IMR-90 (cell line): ENCODE measurements around the gene COX5B.

Experiments
- CHD1 ChIP-seq: IDR thresholded peaks from 2 replicates; pipeline ENCODE4 v1.6.1; 2012; ENCODE audit warnings: low read depth, low read length, improper control_type of control experiment
- POLR2A ChIP-seq: IDR thresholded peaks from 2 replicates; pipeline ENCODE4 v1.6.1; 2012; ENCODE audit warnings: mild to moderate bottlenecking, low read depth, low read length
- SMC3 ChIP-seq: fragments of 150-350 bp; IDR thresholded peaks from 2 replicates; pipeline ENCODE4 v1.6.1; 2016; ENCODE audit warnings: low read depth, mild to moderate bottlenecking, antibody characterized with exemption, low read length, moderate library complexity
- TF ChIP-seq, protein P1 (sequence below): conservative IDR thresholded peaks from 2 replicates; pipeline ENCODE4 v1.5.1; 2012; ENCODE audit warnings: mild to moderate bottlenecking, low read depth, low read length, improper control_type of control experiment

- TF ChIP-seq, protein P1, sequence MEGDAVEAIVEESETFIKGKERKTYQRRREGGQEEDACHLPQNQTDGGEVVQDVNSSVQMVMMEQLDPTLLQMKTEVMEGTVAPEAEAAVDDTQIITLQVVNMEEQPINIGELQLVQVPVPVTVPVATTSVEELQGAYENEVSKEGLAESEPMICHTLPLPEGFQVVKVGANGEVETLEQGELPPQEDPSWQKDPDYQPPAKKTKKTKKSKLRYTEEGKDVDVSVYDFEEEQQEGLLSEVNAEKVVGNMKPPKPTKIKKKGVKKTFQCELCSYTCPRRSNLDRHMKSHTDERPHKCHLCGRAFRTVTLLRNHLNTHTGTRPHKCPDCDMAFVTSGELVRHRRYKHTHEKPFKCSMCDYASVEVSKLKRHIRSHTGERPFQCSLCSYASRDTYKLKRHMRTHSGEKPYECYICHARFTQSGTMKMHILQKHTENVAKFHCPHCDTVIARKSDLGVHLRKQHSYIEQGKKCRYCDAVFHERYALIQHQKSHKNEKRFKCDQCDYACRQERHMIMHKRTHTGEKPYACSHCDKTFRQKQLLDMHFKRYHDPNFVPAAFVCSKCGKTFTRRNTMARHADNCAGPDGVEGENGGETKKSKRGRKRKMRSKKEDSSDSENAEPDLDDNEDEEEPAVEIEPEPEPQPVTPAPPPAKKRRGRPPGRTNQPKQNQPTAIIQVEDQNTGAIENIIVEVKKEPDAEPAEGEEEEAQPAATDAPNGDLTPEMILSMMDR: no peak
- TF ChIP-seq POLR2A (no peak), CHD1 (no peak), SMC3 (no peak)
These were observed 1.1 kb downstream of the COX5B start for GRCh38 chr2:97646977-97647376.
